SK-N-DZ (cell line): ENCODE measurements around the gene F8A2. TPM values are rescaled to one million over a fixed set of nuclear protein-coding genes. Genes with fewer than 3 reads are reported as not detected.
"Not testable (repeated sequence)": the region's sequence is repeated elsewhere in the genome, so short reads cannot be mapped to it uniquely, and the experiment has no call there.

Source experiments
- DNase-seq: peaks from one replicate; pipeline ENCODE4 v3.0.0-alpha.2; 2015; ENCODE audit warnings: low spot score
- polyA plus RNA-seq, 2 experiments: library from polyadenylated mRNA; depleted of rRNA; stranded (reverse); fragments of >200 nt; gene quantifications; 2 replicates each; pipeline ENCODE4 v1.2.3, GENCODE V29; 2014
- small RNA-seq, 2 experiments: library from RNA; depleted of rRNA; stranded (forward); fragments of <200 nt; gene quantifications; one replicate each; pipeline ENCODE3, GENCODE V24; 2014

Gene F8A2
- polyA plus RNA-seq (2014; cell fraction: cytosol; rRNA removed) = not detected in 2 replicates
- polyA plus RNA-seq (2014; cell fraction: nucleus; rRNA removed) = not detected in 2 replicates

- not testable (repeated sequence) for DNase-seq
Measured at GRCh38 chrX:155381843-155382528, at the start of gene F8A2. TSS of gene F8A2 (plus strand) at chrX:155382095. CDS start at chrX:155382115, 20 bp downstream.

- no peak for DNase-seq
Measured at GRCh38 chrX:155333544-155334100, 48.3 kb upstream of the F8A2 start.

GRCh38 chrX:155334486-155335336, 47.2 kb upstream of the F8A2 start, which contains the start of gene CLIC2:
TSS of gene CLIC2 (minus strand) at chrX:155334614. CDS start at chrX:155334427, 187 bp downstream.
- no peak for DNase-seq

- not testable (repeated sequence) for DNase-seq
Measured at GRCh38 chrX:155335337-155335712, 46.6 kb upstream of the F8A2 start.

- DNase-seq = not testable (repeated sequence)
Measured at GRCh38 chrX:155345689-155346088, 36.2 kb upstream of the F8A2 start.

- not testable (repeated sequence) for DNase-seq
Measured at GRCh38 chrX:155349448-155349847, 32.4 kb upstream of the F8A2 start.

- DNase-seq = not testable (repeated sequence)
Measured at GRCh38 chrX:155363712-155364111, 18.2 kb upstream of the F8A2 start.

- DNase-seq = not testable (repeated sequence)
Measured at GRCh38 chrX:155373777-155374458, 8.0 kb upstream of the F8A2 start.

GRCh38 chrX:155379802-155380201, 2.1 kb upstream of the F8A2 start:
- DNase-seq = not testable (repeated sequence)

GRCh38 chrX:155382529-155382967, 653 bp downstream of the F8A2 start:
- not testable (repeated sequence) for DNase-seq

- DNase-seq = no peak
Measured at GRCh38 chrX:155389634-155390033, 7.7 kb downstream of the F8A2 start.

- DNase-seq = not testable (repeated sequence)
Measured at GRCh38 chrX:155394747-155395276, 12.9 kb downstream of the F8A2 start.

GRCh38 chrX:155406429-155406828, 24.5 kb downstream of the F8A2 start:
- DNase-seq = no peak

- no peak for DNase-seq
Measured at GRCh38 chrX:155417769-155418168, 35.9 kb downstream of the F8A2 start.

Small RNA genes within 50 kb of the gene (small RNA-seq; reads per million reads assigned to genes)
- 0 reads per million in 2 experiments for gene MIR1184-2
